Ascending aorta (tissue), 2 donors: ENCODE measurements around the gene FZR1. TPM values are rescaled to one million over a fixed set of nuclear protein-coding genes. Genes with fewer than 3 reads are reported as not detected.

Experiments
- DNase-seq, 2 donors: peaks; one replicate each; pipeline ENCODE4 v3.0.0-alpha.2; 2019; ENCODE audit warnings: low spot score in 2 of 2
- H3K27ac ChIP-seq, 2 donors: fragments of 200-600 bp; sonication (generic); one replicate each; pipeline ENCODE4 v1.5.1; 2016 to 2017; ENCODE audit warnings: mild to moderate bottlenecking in 1 of 2
- H3K27me3 ChIP-seq: fragments of 200-600 bp; sonication (generic); one replicate; pipeline ENCODE4 v1.5.1; 2017
- H3K36me3 ChIP-seq, 2 donors: fragments of 200-600 bp; sonication (generic); one replicate each; pipeline ENCODE4 v1.5.1; 2016
- H3K4me1 ChIP-seq, 2 donors: fragments of 200-600 bp; sonication (generic); one replicate each; pipeline ENCODE4 v1.5.1; 2016 to 2017; ENCODE audit warnings: mild to moderate bottlenecking in 1 of 2
- H3K4me3 ChIP-seq, 2 donors: fragments of 200-600 bp; sonication (generic); one replicate each; pipeline ENCODE4 v1.5.1; 2016 to 2017; ENCODE audit warnings: mild to moderate bottlenecking in 1 of 2
- H3K9me3 ChIP-seq, 2 donors: fragments of 200-600 bp; sonication (generic); one replicate each; pipeline ENCODE4 v1.5.1; 2016
- CTCF ChIP-seq, 3 experiments: fragments of 200-600 bp in 2 of 3; fragments of 450-650 bp in 1 of 3; sonication (generic) in 2 of 3; IDR thresholded peaks; one replicate each; pipeline ENCODE4 v1.5.1; 2016 to 2019; ENCODE audit warnings: antibody characterized with exemption in 3 of 3, mild to moderate bottlenecking in 1 of 3, moderate library complexity in 1 of 3
- intact Hi-C: fragments of 100-400 bp; cut with DNase I; formaldehyde crosslinking; loops from one replicate; pipeline ENCODE4 v1.15.1; 2023
- total RNA-seq: library from RNA; depleted of rRNA; stranded (reverse); fragments of >200 nt; gene quantifications from one replicate; pipeline ENCODE4 v1.1.0, GENCODE V29; 2016

Gene FZR1
- total RNA-seq, 1 donor from 2014 or later: 56.8 TPM

DNA sequence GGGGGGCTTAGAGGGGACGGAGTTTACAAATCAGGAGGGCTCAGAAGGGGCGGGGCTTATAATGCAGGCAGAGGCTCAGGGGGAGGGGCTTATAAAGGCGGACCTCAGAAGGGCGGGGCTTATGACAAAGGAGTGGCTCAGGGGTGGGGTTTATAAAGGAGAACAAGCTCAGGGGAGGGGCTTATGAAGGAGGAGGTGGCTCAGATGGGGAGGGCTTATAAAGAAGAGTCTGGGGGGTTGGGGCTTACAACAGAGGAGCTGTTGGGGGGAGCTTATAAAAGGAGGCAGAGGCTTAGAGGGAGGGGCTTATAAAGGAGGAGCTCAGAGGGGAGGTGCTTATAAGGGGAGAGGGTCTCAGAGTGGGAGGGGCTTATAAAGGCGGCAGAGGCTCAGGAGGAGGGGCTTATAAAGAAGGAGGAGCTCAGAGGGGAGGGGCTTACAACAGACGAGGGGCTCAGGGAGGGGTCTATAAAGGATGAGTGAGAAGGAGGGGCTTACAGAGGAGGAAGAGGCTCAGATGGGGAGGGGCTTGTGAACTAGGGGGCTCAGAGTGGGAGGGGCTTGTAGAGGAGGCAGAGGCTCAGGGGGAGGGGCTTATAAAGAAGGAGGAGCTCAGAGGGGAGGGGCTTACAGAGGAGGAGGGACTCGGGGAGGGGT is 26.8 kb upstream of the FZR1 start:
- Histone ChIP-seq H3K27me3 (peaks cover 2% of the 10 kb centered on the region), H3K4me1 (no peaks in the 10 kb centered on the region), H3K36me3 (no peaks in the 10 kb centered on the region), H3K9me3 (no peaks in the 10 kb centered on the region), H3K27ac (no peak overlapping the region), H3K4me3 (no peak overlapping the region)
- no peak for TF ChIP-seq CTCF (IDR thresholded peaks at IDR 0.05)
- DNase-seq: no peak
- intact Hi-C loops: no loop called here

- Histone ChIP-seq H3K27ac (no peak overlapping the region), H3K27me3 (peaks cover 2% of the 10 kb centered on the region)
- intact Hi-C loops: no loop called here
Observed at GRCh38 chr19:3479834-3480215, 26.3 kb upstream of the FZR1 start.

DNA sequence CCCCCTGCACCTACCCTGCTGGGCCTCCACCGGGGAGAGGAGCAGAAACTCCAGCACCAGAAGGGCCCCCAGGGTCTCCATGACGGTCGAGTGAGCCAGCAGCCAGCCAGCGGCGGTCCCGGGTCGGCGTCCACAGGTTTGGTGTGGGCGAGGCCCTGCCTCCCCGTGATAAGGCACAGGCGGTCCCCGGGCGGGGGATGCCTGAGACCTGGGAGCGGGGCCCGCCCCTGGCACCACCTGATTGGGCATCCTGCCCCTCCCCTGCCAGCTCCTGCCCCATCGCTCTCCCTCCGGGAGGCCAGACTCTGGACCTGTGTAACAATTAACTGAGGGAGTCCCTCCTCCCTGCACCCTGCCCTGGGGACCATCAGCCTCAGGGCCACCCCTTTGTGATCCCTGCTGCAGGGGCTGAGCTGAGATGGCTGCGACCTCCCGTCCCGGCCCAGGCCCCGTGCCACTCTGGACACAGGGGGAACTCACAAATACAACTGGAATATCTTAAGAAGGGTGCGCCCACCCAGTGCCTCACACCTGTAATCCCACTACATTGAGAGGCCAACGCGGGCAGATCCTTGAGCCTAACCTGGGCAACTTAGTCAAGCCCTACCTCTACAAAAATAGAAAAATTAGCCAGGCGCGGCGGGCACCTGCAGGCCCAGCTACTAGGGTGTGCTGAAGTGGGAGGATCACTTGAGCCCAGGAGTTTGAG is 25.6 kb upstream of the FZR1 start, which contains the start of gene SMIM24:
TSS of gene SMIM24 (minus strand) at position 143 of the 709 bp plus-strand sequence. CDS start at position 81, 62 bp downstream.
- no peak for TF ChIP-seq CTCF (IDR thresholded peaks at IDR 0.05)

More at GRCh38 chr19:3479834-3480215, 26.3 kb upstream of the FZR1 start:
- H3K36me3 ChIP-seq: no peaks in the 10 kb centered on the region
- DNase-seq: no peak
- no peak overlapping the region for H3K4me3 ChIP-seq
- no peaks in the 10 kb centered on the region for H3K9me3 ChIP-seq
- no peaks in the 10 kb centered on the region for H3K4me1 ChIP-seq
- TF ChIP-seq CTCF (IDR thresholded peaks at IDR 0.05): no peak

GRCh38 chr19:3481241-3482090 is 24.6 kb upstream of the FZR1 start:
- Histone ChIP-seq H3K4me3 (no peak overlapping the region), H3K36me3 (no peaks in the 10 kb centered on the region), H3K4me1 (no peaks in the 10 kb centered on the region), H3K27me3 (peaks cover 2% of the 10 kb centered on the region), H3K9me3 (no peaks in the 10 kb centered on the region), H3K27ac (no peak overlapping the region)
- intact Hi-C loops: no loop called here
- TF ChIP-seq CTCF (IDR thresholded peaks at IDR 0.05): no peak
- DNase-seq: no peak

More for the DNA sequence above, 25.6 kb upstream of the FZR1 start, which contains the start of gene SMIM24:
- no peak within 1 kb of the TSS for H3K27ac ChIP-seq
- intact Hi-C loops: no loop called here
- no peaks in the 10 kb centered on the region for H3K4me1 ChIP-seq
- DNase-seq: no peak
- peaks cover 2% of the 10 kb centered on the region for H3K27me3 ChIP-seq
- no peaks in the 10 kb centered on the region for H3K9me3 ChIP-seq
- H3K36me3 ChIP-seq: no peaks in the 10 kb centered on the region
- no peak within 1 kb of the TSS for H3K4me3 ChIP-seq

- Histone ChIP-seq H3K27ac (no peak overlapping the region), H3K4me3 (no peak overlapping the region), H3K4me1 (no peaks in the 10 kb centered on the region), H3K27me3 (peaks cover 2% of the 10 kb centered on the region), H3K9me3 (no peaks in the 10 kb centered on the region), H3K36me3 (no peaks in the 10 kb centered on the region)
- DNase-seq: no peak
- intact Hi-C loops: no loop called here
- no peak for TF ChIP-seq CTCF (IDR thresholded peaks at IDR 0.05)
Observed at GRCh38 chr19:3482507-3483225, 23.4 kb upstream of the FZR1 start.
